IMR-90 (cell line): ENCODE data around the gene MAGI1. TPM values are rescaled to one million over a fixed set of nuclear protein-coding genes. Genes with fewer than 3 reads are reported as not detected.
A peak's percentile ranks its signal among the peaks of the same experiment; 100 is the strongest.

ENCODE experiments used
- ATAC-seq: fragments of 200-7000 bp; cut with Tn5 transposase; 2 replicates; pipeline ENCODE4 v1.9.1; 2020; ENCODE audit warnings: low read depth, mild to moderate bottlenecking, moderate library complexity
- BruUV-seq: library from RNA; stranded (reverse); fragments of 400-500 nt; replicated peaks from 2 replicates; lab custom pipeline; 2021; lab: Mats Ljungman, UMichigan
- CTCF ChIA-PET: fragments of 300-600 bp; formaldehyde crosslinking; extraction: SDS; loops from one replicate; lab custom pipeline; 2021; ENCODE audit warnings: antibody characterized with exemption; lab: Yijun Ruan, JAX
- POLR2A ChIA-PET: fragments of 300-600 bp; sonication (Branson Sonifier 250); formaldehyde crosslinking; loops from one replicate; lab custom pipeline; 2022; ENCODE audit warnings: antibody characterized with exemption; ENCODE audit not compliant: unreplicated experiment; lab: Charles Lee
- DNase-seq: peaks from one replicate; pipeline ENCODE4 v3.0.0; 2013
- H2AFZ ChIP-seq: replicated peaks from 2 replicates; pipeline ENCODE3; 2013; ENCODE audit warnings: low read length, mild to moderate bottlenecking; ENCODE audit not compliant: poor library complexity
- H2AK5ac ChIP-seq: 2 replicates; pipeline ENCODE4 v1.6.1; 2013; ENCODE audit warnings: low read depth, low read length, inconsistent platforms
- H2AK9ac ChIP-seq: replicated peaks from 2 replicates; pipeline ENCODE3; 2013; ENCODE audit warnings: mild to moderate bottlenecking, low read depth, low read length, moderate library complexity; ENCODE audit not compliant: poor library complexity
- H2BK120ac ChIP-seq: 2 replicates; pipeline ENCODE4 v1.6.1; 2013; ENCODE audit warnings: low read depth, low read length, inconsistent platforms
- H2BK15ac ChIP-seq: 3 replicates; pipeline ENCODE4 v1.6.1; 2013; ENCODE audit warnings: low read depth, low read length, inconsistent platforms
- H2BK20ac ChIP-seq: 2 replicates; pipeline ENCODE4 v1.6.1; 2013; ENCODE audit warnings: low read depth, mild to moderate bottlenecking, inconsistent platforms, low read length, moderate library complexity
- H2BK5ac ChIP-seq: 2 replicates; pipeline ENCODE4 v1.6.1; 2013; ENCODE audit warnings: mild to moderate bottlenecking, low read depth, low read length, inconsistent platforms; ENCODE audit not compliant: poor library complexity, severe bottlenecking
- H3K14ac ChIP-seq: replicated peaks from 2 replicates; pipeline ENCODE4 v1.6.1; 2013; ENCODE audit warnings: low read depth, low read length, inconsistent platforms
- H3K18ac ChIP-seq: 2 replicates; pipeline ENCODE4 v1.6.1; 2013; ENCODE audit warnings: low read depth, low read length, control low read depth
- H3K23ac ChIP-seq: 2 replicates; pipeline ENCODE4 v1.6.1; 2013; ENCODE audit warnings: low read depth, low read length, inconsistent platforms
- H3K27ac ChIP-seq: 2 replicates; pipeline ENCODE4 v1.5.1; 2013; ENCODE audit warnings: mild to moderate bottlenecking, control low read depth, low read length; ENCODE audit not compliant: insufficient read depth
- H3K27me3 ChIP-seq: 2 replicates; pipeline ENCODE4 v1.6.1; 2013; ENCODE audit warnings: low read length; ENCODE audit not compliant: control insufficient read depth, insufficient read depth
- H3K36me3 ChIP-seq: 2 replicates; pipeline ENCODE4 v1.6.1; 2013; ENCODE audit warnings: low read length, mixed read lengths; ENCODE audit not compliant: control insufficient read depth, insufficient read depth
- H3K4ac ChIP-seq: 2 replicates; pipeline ENCODE4 v1.6.1; 2013; ENCODE audit warnings: low read depth, low read length, inconsistent platforms
- H3K4me1 ChIP-seq: 2 replicates; pipeline ENCODE4 v1.6.1; 2013; ENCODE audit warnings: low read length, mixed read lengths; ENCODE audit not compliant: control insufficient read depth, insufficient read depth
- H3K4me2 ChIP-seq: 2 replicates; pipeline ENCODE4 v1.6.1; 2013; ENCODE audit warnings: low read depth, mild to moderate bottlenecking, control low read depth, low read length, moderate library complexity
- H3K4me3 ChIP-seq: 2 replicates; pipeline ENCODE4 v1.5.1; 2013; ENCODE audit warnings: low read depth, mild to moderate bottlenecking, control low read depth, low read length, moderate library complexity; ENCODE audit not compliant: insufficient read depth
- H3K56ac ChIP-seq: 2 replicates; pipeline ENCODE4 v1.6.1; 2013; ENCODE audit warnings: low read length, inconsistent platforms; ENCODE audit not compliant: insufficient read depth; ENCODE audit errors: extremely low read depth
- H3K79me1 ChIP-seq, 2 experiments: 2 replicates each; pipeline ENCODE4 v1.6.1; 2013; ENCODE audit warnings: low read length in 2 of 2, inconsistent platforms in 1 of 2, low read depth in 1 of 2
- H3K9ac ChIP-seq: 2 replicates; pipeline ENCODE4 v1.6.1; 2013; ENCODE audit warnings: low read depth, low read length, control low read depth
- H3K9me1 ChIP-seq: 2 replicates; pipeline ENCODE4 v1.6.1; 2013; ENCODE audit warnings: low read length, inconsistent platforms; ENCODE audit not compliant: insufficient read depth
- H3K9me3 ChIP-seq: 2 replicates; pipeline ENCODE4 v1.6.1; 2013; ENCODE audit warnings: low read length; ENCODE audit not compliant: control insufficient read depth, insufficient read depth
- H4K20me1 ChIP-seq: 2 replicates; pipeline ENCODE4 v1.6.1; 2013; ENCODE audit warnings: low read length, inconsistent platforms; ENCODE audit not compliant: insufficient read depth
- H4K5ac ChIP-seq: 2 replicates; pipeline ENCODE4 v1.6.1; 2013; ENCODE audit warnings: mild to moderate bottlenecking, low read depth, low read length, control low read depth
- H4K8ac ChIP-seq, 2 experiments: 2 replicates each; pipeline ENCODE4 v1.6.1; 2013; ENCODE audit warnings: low read depth in 2 of 2, low read length in 2 of 2, control low read depth in 1 of 2, inconsistent platforms in 1 of 2
- H4K91ac ChIP-seq: 2 replicates; pipeline ENCODE4 v1.6.1; 2013; ENCODE audit warnings: low read depth, low read length, inconsistent platforms; ENCODE audit not compliant: insufficient read depth
- CHD1 ChIP-seq: IDR thresholded peaks from 2 replicates; pipeline ENCODE4 v1.6.1; 2012; ENCODE audit warnings: low read depth, low read length, improper control_type of control experiment
- CTCF ChIP-seq: conservative IDR thresholded peaks from 2 replicates; pipeline ENCODE4 v1.5.1; 2012; ENCODE audit warnings: mild to moderate bottlenecking, low read depth, low read length, improper control_type of control experiment
- MAFK ChIP-seq: IDR thresholded peaks from 2 replicates; pipeline ENCODE4 v1.6.1; 2012; ENCODE audit warnings: low read depth, low read length, improper control_type of control experiment
- RAD21 ChIP-seq: IDR thresholded peaks from 2 replicates; pipeline ENCODE4 v1.6.1; 2012; ENCODE audit warnings: low read length, improper control_type of control experiment
- RCOR1 ChIP-seq: IDR thresholded peaks from 2 replicates; pipeline ENCODE4 v1.6.1; 2012; ENCODE audit warnings: mild to moderate bottlenecking, low read length, improper control_type of control experiment; ENCODE audit not compliant: insufficient replicate concordance
- RFX5 ChIP-seq: IDR thresholded peaks from 2 replicates; pipeline ENCODE4 v1.8.0; 2012; ENCODE audit warnings: low read depth, mild to moderate bottlenecking, low read length, moderate library complexity
- SMC3 ChIP-seq: fragments of 150-350 bp; IDR thresholded peaks from 2 replicates; pipeline ENCODE4 v1.6.1; 2016; ENCODE audit warnings: low read depth, mild to moderate bottlenecking, antibody characterized with exemption, low read length, moderate library complexity
- WGBS, 2 experiments: methylation state at CpG; one replicate each; pipeline versions ENCODE4 v1.1.5 to v1.1.7; 2013; ENCODE audit warnings: missing lambda C conversion rate in 2 of 2; ENCODE audit not compliant: insufficient read length in 1 of 2; ENCODE audit errors: extremely low coverage in 2 of 2; 5-methylcytosine and 5-hydroxymethylcytosine counted together
- dilution Hi-C: fragments of 300-500 bp; cut with HindIII; formaldehyde crosslinking; loops from one replicate; pipeline ENCODE4 v1.14.3; 2018; ENCODE audit warnings: low sequenced_read_pairs; ENCODE audit not compliant: unreplicated experiment
- in situ Hi-C: fragments of 300-500 bp; cut with MboI; formaldehyde crosslinking; loops from 3 replicates; pipeline ENCODE4 v1.14.3; 2019; ENCODE audit warnings: low sequenced_read_pairs, inconsistent platforms, mixed read lengths
- intact Hi-C: fragments of 100-400 bp; cut with micrococcal nuclease; formaldehyde crosslinking; loops from 2 replicates; pipeline ENCODE4 v1.10.0; 2022
- polyA plus RNA-seq, 3 experiments: library from polyadenylated mRNA; depleted of rRNA; stranded (reverse); fragments of >200 nt; gene quantifications; 2 replicates each; pipeline ENCODE4 v1.2.3, GENCODE V29; 2012; ENCODE audit warnings: low replicate concordance in 1 of 3
- total RNA-seq: library from RNA; depleted of rRNA; stranded (reverse); fragments of >200 nt; gene quantifications from 2 replicates; pipeline ENCODE4 v1.2.3, GENCODE V29; 2012
- TF ChIP-seq, protein P1 (sequence below): fragments of 150-350 bp; IDR thresholded peaks from 2 replicates; pipeline ENCODE4 v1.6.1; 2017; ENCODE audit warnings: mild to moderate bottlenecking, antibody characterized with exemption, low read length, low read depth

Gene MAGI1
- total and polyA plus RNA-seq, 2 of the 4 experiments (the other 2 are of a cell fraction): 14.5 to 24.2 TPM

DNA sequence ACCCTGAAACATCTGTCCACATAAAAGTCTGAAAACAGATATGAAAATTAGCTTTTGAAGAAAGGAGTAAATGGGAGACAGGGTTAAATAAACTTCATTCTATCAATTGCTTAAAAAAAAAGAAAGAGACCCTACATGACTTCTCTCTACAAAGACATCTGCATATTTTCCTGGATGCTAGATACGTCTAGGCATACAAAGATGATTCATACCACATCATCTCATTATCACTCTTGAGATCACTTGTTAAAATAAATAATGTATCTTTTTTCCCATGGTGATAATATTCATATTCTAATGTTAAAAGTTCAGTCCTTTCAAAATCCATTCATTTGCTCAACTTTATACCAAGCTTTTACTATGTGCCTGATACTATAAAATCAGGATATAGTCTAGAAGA, 295.8 kb downstream of the MAGI1 start:
- no peak overlapping the region for H3K4me2 ChIP-seq
- H2AK5ac ChIP-seq: no peak overlapping the region
- no peak overlapping the region for H4K91ac ChIP-seq
- no peak overlapping the region for H2BK20ac ChIP-seq
- H4K20me1 ChIP-seq: peaks cover 9% of the 10 kb centered on the region; the same call in 1 of the 2 replicates
- no TSS peak for BruUV-seq
- H3K18ac ChIP-seq: no peak overlapping the region
- CTCF ChIA-PET: interaction anchor here (0.7 to 2.1 kb wide), 2 partner anchors 11 to 1209 kb away, joined by 3 to 9 read pairs; no protein-coding TSS in a partner anchor
- TF ChIP-seq CHD1 (no peak), CTCF (no peak), MAFK (no peak), RCOR1 (no peak), RAD21 (no peak), SMC3 (no peak), RFX5 (no peak)
- TF ChIP-seq, protein P1, sequence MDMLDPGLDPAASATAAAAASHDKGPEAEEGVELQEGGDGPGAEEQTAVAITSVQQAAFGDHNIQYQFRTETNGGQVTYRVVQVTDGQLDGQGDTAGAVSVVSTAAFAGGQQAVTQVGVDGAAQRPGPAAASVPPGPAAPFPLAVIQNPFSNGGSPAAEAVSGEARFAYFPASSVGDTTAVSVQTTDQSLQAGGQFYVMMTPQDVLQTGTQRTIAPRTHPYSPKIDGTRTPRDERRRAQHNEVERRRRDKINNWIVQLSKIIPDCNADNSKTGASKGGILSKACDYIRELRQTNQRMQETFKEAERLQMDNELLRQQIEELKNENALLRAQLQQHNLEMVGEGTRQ: no peak
- DNase-seq (peak; percentile 81), ATAC-seq (peak; percentile 56; the same call in 1 of the 2 replicates)
- no CpG with 5 or more reads among the region's 1 CpG for WGBS, 2 experiments
- intact Hi-C loops: no loop called here
- POLR2A ChIA-PET: no interaction called here
- H3K56ac ChIP-seq: no peak overlapping the region
- no peak overlapping the region for H3K9ac ChIP-seq
- no peak overlapping the region for H4K5ac ChIP-seq
- no peak overlapping the region for H2BK15ac ChIP-seq
- H3K4me3 ChIP-seq: no peak overlapping the region
- in situ Hi-C loops: loop anchor here (25.0 kb wide), 1 partner anchor 1206 kb away; no protein-coding TSS in a partner anchor
- no peak overlapping the region for H3K27ac ChIP-seq
- H3K4me1 ChIP-seq: no peaks in the 10 kb centered on the region; the same call in 1 of the 2 replicates
- no peaks in the 10 kb centered on the region for H3K9me3 ChIP-seq
- H3K79me1 ChIP-seq: peaks cover 20 to 21% of the 10 kb centered on the region in 2 experiments
- H3K9me1 ChIP-seq: no peaks in the 10 kb centered on the region
- no peak overlapping the region for H3K23ac ChIP-seq
- no peak overlapping the region for H4K8ac ChIP-seq
- H2AK9ac ChIP-seq: no peak overlapping the region
- H3K4ac ChIP-seq: no peak overlapping the region
- no peaks in the 10 kb centered on the region for H3K27me3 ChIP-seq
- H2AFZ ChIP-seq: no peak overlapping the region
- no peak overlapping the region for H3K14ac ChIP-seq
- no peaks in the 10 kb centered on the region for H3K36me3 ChIP-seq
- H2BK120ac ChIP-seq: no peak overlapping the region
- no peak overlapping the region for H2BK5ac ChIP-seq
- dilution Hi-C loops: no loop called here
